GM13977 (cell line): ENCODE results near the gene PPP2R3C.
A peak's percentile ranks its signal among the peaks of the same experiment; 100 is the strongest.

Experiments used
- DNase-seq: peaks from one replicate; pipeline ENCODE4 v3.0.0; 2012; ENCODE audit warnings: low spot score
- CTCF ChIP-seq: IDR thresholded peaks from 2 replicates; pipeline ENCODE4 v1.5.1; 2012; ENCODE audit warnings: mild to moderate bottlenecking, control low read depth; ENCODE audit not compliant: insufficient read depth; ENCODE audit errors: extremely low read depth, missing control alignments
- in situ Hi-C: fragments of 300-500 bp; cut with MboI; formaldehyde crosslinking; loops from one replicate; pipeline ENCODE4 v1.12.0; 2022; ENCODE audit warnings: low sequenced_read_pairs, low pct_unique_long_range_greater_than_20kb, mixed read lengths, inconsistent platforms; ENCODE audit not compliant: unreplicated experiment

Gene PPP2R3C

GRCh38 chr14:35147186-35147585 is 25.4 kb upstream of the PPP2R3C start:
- no peak for TF ChIP-seq CTCF
- DNase-seq = no peak
- in situ Hi-C loops = loop anchor here (5.0 to 25.0 kb wide), 2 partner anchors 265 to 665 kb away; partner anchors contain the start of gene RALGAPA1

GRCh38 chr14:35146711-35147149 is 24.9 kb upstream of the PPP2R3C start:
- DNase-seq = no peak
- no peak for TF ChIP-seq CTCF
- in situ Hi-C loops = loop anchor here (5.0 to 25.0 kb wide), 2 partner anchors 266 to 666 kb away; partner anchors contain the start of gene RALGAPA1

GRCh38 chr14:35144029-35144428 is 22.2 kb upstream of the PPP2R3C start:
- no peak for DNase-seq
- in situ Hi-C loops = loop anchor here (25.0 kb wide), 1 partner anchor 668 kb away; the partner anchor contains the start of gene RALGAPA1
- no peak for TF ChIP-seq CTCF

- TF ChIP-seq CTCF = peak; percentile 45
- in situ Hi-C loops = loop anchor here (25.0 kb wide), 1 partner anchor 671 kb away; the partner anchor contains the start of gene RALGAPA1
- no peak for DNase-seq
Measured at GRCh38 chr14:35140718-35141581, 19.2 kb upstream of the PPP2R3C start.

GRCh38 chr14:35138585-35138984 is 16.8 kb upstream of the PPP2R3C start:
- TF ChIP-seq CTCF = no peak
- no peak for DNase-seq
- in situ Hi-C loops = loop anchor here (25.0 kb wide), 1 partner anchor 674 kb away; the partner anchor contains the start of gene RALGAPA1

GRCh38 chr14:35134329-35135123 is 12.7 kb upstream of the PPP2R3C start:
- no peak for TF ChIP-seq CTCF
- in situ Hi-C loops = loop anchor here (25.0 kb wide), 1 partner anchor 678 kb away; the partner anchor contains the start of gene RALGAPA1

More at GRCh38 chr14:35134329-35135123, 12.7 kb upstream of the PPP2R3C start:
- no peak for DNase-seq
